ENCODE data around the gene CTPS1. TPM values are rescaled to one million over a fixed set of nuclear protein-coding genes. Genes with fewer than 3 reads are reported as not detected.

Gene CTPS1
- total and polyA plus RNA-seq, 2 of the 13 experiments (the other 11 are each of a cell fraction or from before 2014, with no cell fraction given): 9.6 to 42.8 TPM

GRCh38 chr1:41003640-41004220 is 24.2 kb downstream of the CTPS1 start (continued):
- TF ChIP-seq LBX2 (CRISPR knock-in tag; IDR thresholded peaks at IDR 0.05; ENCODE audit: borderline replicate concordance) (no peak), NR0B2 (CRISPR knock-in tag; IDR thresholded peaks at IDR 0.05) (peak; percentile 26; the same call in 1 of the 2 replicates), ZNF282 (IDR thresholded peaks at IDR 0.05; ENCODE audit: partially characterized antibody) (no peak), RCOR2 (CRISPR knock-in tag; IDR thresholded peaks at IDR 0.05) (no peak), RFX1 (IDR thresholded peaks at IDR 0.05) (no peak), ZNF354B (CRISPR knock-in tag; IDR thresholded peaks at IDR 0.05) (no peak), RAD21 (CRISPR knock-in tag; IDR thresholded peaks at IDR 0.05) (no peak), SOX13 (IDR thresholded peaks at IDR 0.05) (no peak), SOX13 (CRISPR knock-in tag; conservative IDR thresholded peaks at IDR 0.05 in 1 of 2, IDR thresholded peaks at IDR 0.05 in 1 of 2) (peak in 1 of 2 experiments; percentile 31; a peak in 1 of 4 replicates), ZNF460 (CRISPR knock-in tag; IDR thresholded peaks at IDR 0.05; ENCODE audit: borderline replicate concordance) (no peak), MYPOP (CRISPR knock-in tag; IDR thresholded peaks at IDR 0.05) (no peak), TOE1 (CRISPR knock-in tag; IDR thresholded peaks at IDR 0.05) (no peak), CEBPB (IDR thresholded peaks at IDR 0.05; ENCODE audit: borderline replicate concordance, low read depth, low read length) (no peak)
- TF ChIP-seq, protein P1, sequence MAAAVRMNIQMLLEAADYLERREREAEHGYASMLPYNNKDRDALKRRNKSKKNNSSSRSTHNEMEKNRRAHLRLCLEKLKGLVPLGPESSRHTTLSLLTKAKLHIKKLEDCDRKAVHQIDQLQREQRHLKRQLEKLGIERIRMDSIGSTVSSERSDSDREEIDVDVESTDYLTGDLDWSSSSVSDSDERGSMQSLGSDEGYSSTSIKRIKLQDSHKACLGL (CRISPR knock-in tag; IDR thresholded peaks at IDR 0.05): no peak
- TF ChIP-seq, protein P2, sequence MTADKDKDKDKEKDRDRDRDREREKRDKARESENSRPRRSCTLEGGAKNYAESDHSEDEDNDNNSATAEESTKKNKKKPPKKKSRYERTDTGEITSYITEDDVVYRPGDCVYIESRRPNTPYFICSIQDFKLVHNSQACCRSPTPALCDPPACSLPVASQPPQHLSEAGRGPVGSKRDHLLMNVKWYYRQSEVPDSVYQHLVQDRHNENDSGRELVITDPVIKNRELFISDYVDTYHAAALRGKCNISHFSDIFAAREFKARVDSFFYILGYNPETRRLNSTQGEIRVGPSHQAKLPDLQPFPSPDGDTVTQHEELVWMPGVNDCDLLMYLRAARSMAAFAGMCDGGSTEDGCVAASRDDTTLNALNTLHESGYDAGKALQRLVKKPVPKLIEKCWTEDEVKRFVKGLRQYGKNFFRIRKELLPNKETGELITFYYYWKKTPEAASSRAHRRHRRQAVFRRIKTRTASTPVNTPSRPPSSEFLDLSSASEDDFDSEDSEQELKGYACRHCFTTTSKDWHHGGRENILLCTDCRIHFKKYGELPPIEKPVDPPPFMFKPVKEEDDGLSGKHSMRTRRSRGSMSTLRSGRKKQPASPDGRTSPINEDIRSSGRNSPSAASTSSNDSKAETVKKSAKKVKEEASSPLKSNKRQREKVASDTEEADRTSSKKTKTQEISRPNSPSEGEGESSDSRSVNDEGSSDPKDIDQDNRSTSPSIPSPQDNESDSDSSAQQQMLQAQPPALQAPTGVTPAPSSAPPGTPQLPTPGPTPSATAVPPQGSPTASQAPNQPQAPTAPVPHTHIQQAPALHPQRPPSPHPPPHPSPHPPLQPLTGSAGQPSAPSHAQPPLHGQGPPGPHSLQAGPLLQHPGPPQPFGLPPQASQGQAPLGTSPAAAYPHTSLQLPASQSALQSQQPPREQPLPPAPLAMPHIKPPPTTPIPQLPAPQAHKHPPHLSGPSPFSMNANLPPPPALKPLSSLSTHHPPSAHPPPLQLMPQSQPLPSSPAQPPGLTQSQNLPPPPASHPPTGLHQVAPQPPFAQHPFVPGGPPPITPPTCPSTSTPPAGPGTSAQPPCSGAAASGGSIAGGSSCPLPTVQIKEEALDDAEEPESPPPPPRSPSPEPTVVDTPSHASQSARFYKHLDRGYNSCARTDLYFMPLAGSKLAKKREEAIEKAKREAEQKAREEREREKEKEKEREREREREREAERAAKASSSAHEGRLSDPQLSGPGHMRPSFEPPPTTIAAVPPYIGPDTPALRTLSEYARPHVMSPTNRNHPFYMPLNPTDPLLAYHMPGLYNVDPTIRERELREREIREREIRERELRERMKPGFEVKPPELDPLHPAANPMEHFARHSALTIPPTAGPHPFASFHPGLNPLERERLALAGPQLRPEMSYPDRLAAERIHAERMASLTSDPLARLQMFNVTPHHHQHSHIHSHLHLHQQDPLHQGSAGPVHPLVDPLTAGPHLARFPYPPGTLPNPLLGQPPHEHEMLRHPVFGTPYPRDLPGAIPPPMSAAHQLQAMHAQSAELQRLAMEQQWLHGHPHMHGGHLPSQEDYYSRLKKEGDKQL (CRISPR knock-in tag; IDR thresholded peaks at IDR 0.05; ENCODE audit: low read depth): no peak
- TF ChIP-seq, protein P3, sequence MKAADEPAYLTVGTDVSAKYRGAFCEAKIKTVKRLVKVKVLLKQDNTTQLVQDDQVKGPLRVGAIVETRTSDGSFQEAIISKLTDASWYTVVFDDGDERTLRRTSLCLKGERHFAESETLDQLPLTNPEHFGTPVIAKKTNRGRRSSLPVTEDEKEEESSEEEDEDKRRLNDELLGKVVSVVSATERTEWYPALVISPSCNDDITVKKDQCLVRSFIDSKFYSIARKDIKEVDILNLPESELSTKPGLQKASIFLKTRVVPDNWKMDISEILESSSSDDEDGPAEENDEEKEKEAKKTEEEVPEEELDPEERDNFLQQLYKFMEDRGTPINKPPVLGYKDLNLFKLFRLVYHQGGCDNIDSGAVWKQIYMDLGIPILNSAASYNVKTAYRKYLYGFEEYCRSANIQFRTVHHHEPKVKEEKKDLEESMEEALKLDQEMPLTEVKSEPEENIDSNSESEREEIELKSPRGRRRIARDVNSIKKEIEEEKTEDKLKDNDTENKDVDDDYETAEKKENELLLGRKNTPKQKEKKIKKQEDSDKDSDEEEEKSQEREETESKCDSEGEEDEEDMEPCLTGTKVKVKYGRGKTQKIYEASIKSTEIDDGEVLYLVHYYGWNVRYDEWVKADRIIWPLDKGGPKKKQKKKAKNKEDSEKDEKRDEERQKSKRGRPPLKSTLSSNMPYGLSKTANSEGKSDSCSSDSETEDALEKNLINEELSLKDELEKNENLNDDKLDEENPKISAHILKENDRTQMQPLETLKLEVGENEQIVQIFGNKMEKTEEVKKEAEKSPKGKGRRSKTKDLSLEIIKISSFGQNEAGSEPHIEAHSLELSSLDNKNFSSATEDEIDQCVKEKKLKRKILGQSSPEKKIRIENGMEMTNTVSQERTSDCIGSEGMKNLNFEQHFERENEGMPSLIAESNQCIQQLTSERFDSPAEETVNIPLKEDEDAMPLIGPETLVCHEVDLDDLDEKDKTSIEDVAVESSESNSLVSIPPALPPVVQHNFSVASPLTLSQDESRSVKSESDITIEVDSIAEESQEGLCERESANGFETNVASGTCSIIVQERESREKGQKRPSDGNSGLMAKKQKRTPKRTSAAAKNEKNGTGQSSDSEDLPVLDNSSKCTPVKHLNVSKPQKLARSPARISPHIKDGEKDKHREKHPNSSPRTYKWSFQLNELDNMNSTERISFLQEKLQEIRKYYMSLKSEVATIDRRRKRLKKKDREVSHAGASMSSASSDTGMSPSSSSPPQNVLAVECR (CRISPR knock-in tag; IDR thresholded peaks at IDR 0.05; ENCODE audit: borderline replicate concordance): peak; percentile 36; the same call in 1 of the 2 replicates
